HFFc6 (cell line): ENCODE results near the gene DHPS. TPM values are rescaled to one million over a fixed set of nuclear protein-coding genes. Genes with fewer than 3 reads are reported as not detected.
"Not testable (repeated sequence)": the region's sequence is repeated elsewhere in the genome, so short reads cannot be mapped to it uniquely, and the experiment has no call there.

ENCODE experiments used
- DNase-seq: peaks from one replicate; pipeline ENCODE4 v3.0.0-alpha.2; 2018
- H3K27ac Mint-ChIP-seq: 2 replicates; pipeline ENCODE4 v1.8.0; 2020; ENCODE audit warnings: mild to moderate bottlenecking, mixed read lengths
- H3K27me3 Mint-ChIP-seq: 2 replicates; pipeline ENCODE4 v1.8.0; 2021; ENCODE audit warnings: mild to moderate bottlenecking, moderate library complexity, mixed read lengths; ENCODE audit not compliant: insufficient read depth
- H3K36me3 Mint-ChIP-seq: 2 replicates; pipeline ENCODE4 v1.8.0; 2021; ENCODE audit warnings: low read depth, mixed read lengths
- H3K4me1 Mint-ChIP-seq: 2 replicates; pipeline ENCODE4 v1.8.0; 2020; ENCODE audit warnings: low read depth, mixed read lengths
- H3K4me3 Mint-ChIP-seq: 2 replicates; pipeline ENCODE4 v1.8.0; 2020; ENCODE audit warnings: mild to moderate bottlenecking, moderate library complexity, mixed read lengths
- H3K9me3 Mint-ChIP-seq: 2 replicates; pipeline ENCODE4 v1.8.0; 2020; ENCODE audit warnings: mild to moderate bottlenecking, mixed read lengths
- CTCF ChIP-seq: fragments of 200-600 bp; sonication (generic); IDR thresholded peaks from 2 replicates; pipeline ENCODE4 v1.5.0; 2021; ENCODE audit warnings: antibody characterized with exemption, mild to moderate bottlenecking
- total RNA-seq, 6 experiments: library from RNA; stranded (reverse); fragmentation: NEBNext Ultra II Directional; extraction: Animal tissue kit (Norgen Biotek cat#: 25700); gene quantifications; 2 replicates in 1 of 6; 3 replicates in 5 of 6; pipeline ENCODE4 v1.2.3, GENCODE V29; 2021

Gene DHPS
- total RNA-seq, 6 experiments from 2014 or later = 53.3 to 69.2 (median 59.6) TPM

- H3K4me1 Mint-ChIP-seq = peaks cover 3% of the 10 kb centered on the region; the same call in 1 of the 2 replicates
- peaks cover 25% of the 10 kb centered on the region for H3K36me3 Mint-ChIP-seq
- no peak overlapping the region for H3K4me3 Mint-ChIP-seq
- peaks cover 3% of the 10 kb centered on the region for H3K27me3 Mint-ChIP-seq
- no peak for DNase-seq
- TF ChIP-seq CTCF = no peak
- H3K9me3 Mint-ChIP-seq = no peaks in the 10 kb centered on the region
- no peak overlapping the region for H3K27ac Mint-ChIP-seq
These were observed 21.4 kb upstream of the DHPS start for GRCh38 chr19:12703046-12703445.

GRCh38 chr19:12701596-12702282, 20.1 kb upstream of the DHPS start:
- no peak overlapping the region for H3K27ac Mint-ChIP-seq

GRCh38 chr19:12698138-12698537, 16.5 kb upstream of the DHPS start:
- no peak for TF ChIP-seq CTCF
- DNase-seq = no peak
- Mint-ChIP-seq H3K9me3 (no peaks in the 10 kb centered on the region), H3K27me3 (peaks cover under 1% of the 10 kb centered on the region), H3K4me3 (no peak overlapping the region; the same call in 1 of the 2 replicates), H3K36me3 (peaks cover 14% of the 10 kb centered on the region), H3K27ac (no peak overlapping the region), H3K4me1 (peaks cover 11% of the 10 kb centered on the region)

More at GRCh38 chr19:12701596-12702282, 20.1 kb upstream of the DHPS start:
- Mint-ChIP-seq H3K4me1 (peaks cover 8% of the 10 kb centered on the region), H3K4me3 (no peak overlapping the region), H3K36me3 (peaks cover 28% of the 10 kb centered on the region), H3K27me3 (peaks cover 3% of the 10 kb centered on the region), H3K9me3 (no peaks in the 10 kb centered on the region)
- DNase-seq = no peak
- TF ChIP-seq CTCF = no peak

- Mint-ChIP-seq H3K4me1 (peaks cover 11% of the 10 kb centered on the region), H3K27ac (peak overlapping the region; percentile 29), H3K36me3 (peaks cover 10% of the 10 kb centered on the region)
- not testable (repeated sequence) for H3K4me3 Mint-ChIP-seq, H3K27me3 Mint-ChIP-seq, H3K9me3 Mint-ChIP-seq, DNase-seq
These were observed 15.7 kb upstream of the DHPS start for GRCh38 chr19:12697425-12697824.

GRCh38 chr19:12696366-12697335, 15.0 kb upstream of the DHPS start, which contains the start of gene FBXW9:
TSS of gene FBXW9 (minus strand) at chr19:12696631. CDS start at chr19:12696581, 50 bp downstream.
- H3K9me3 Mint-ChIP-seq = no peaks in the 10 kb centered on the region
- H3K27ac Mint-ChIP-seq = peak within 1 kb of the TSS; percentile 82
- H3K36me3 Mint-ChIP-seq = peaks cover 10% of the 10 kb centered on the region
- peak; percentile 89 for DNase-seq
- no peak for TF ChIP-seq CTCF
- peaks cover 11% of the 10 kb centered on the region for H3K4me1 Mint-ChIP-seq
- peak within 1 kb of the TSS; percentile 89 for H3K4me3 Mint-ChIP-seq
- H3K27me3 Mint-ChIP-seq = no peaks in the 10 kb centered on the region; the same call in 1 of the 2 replicates
